Stimulated activated CD4-positive, alpha-beta T cell treated with anti-CD3 and anti-CD28 coated beads, TNF-alpha, amount 100 ng/mL, for 1 hour (primary cell): ENCODE results near the gene ANKRD18B.
"Not testable (repeated sequence)": the region's sequence is repeated elsewhere in the genome, so short reads cannot be mapped to it uniquely, and the experiment has no call there.

ENCODE experiments used
- DNase-seq, 3 donors: peaks; one replicate each; pipeline ENCODE4 v3.0.0-alpha.2; 2020; ENCODE audit warnings: low read depth in 3 of 3, low spot score in 1 of 3

The ANKRD18B gene

DNA sequence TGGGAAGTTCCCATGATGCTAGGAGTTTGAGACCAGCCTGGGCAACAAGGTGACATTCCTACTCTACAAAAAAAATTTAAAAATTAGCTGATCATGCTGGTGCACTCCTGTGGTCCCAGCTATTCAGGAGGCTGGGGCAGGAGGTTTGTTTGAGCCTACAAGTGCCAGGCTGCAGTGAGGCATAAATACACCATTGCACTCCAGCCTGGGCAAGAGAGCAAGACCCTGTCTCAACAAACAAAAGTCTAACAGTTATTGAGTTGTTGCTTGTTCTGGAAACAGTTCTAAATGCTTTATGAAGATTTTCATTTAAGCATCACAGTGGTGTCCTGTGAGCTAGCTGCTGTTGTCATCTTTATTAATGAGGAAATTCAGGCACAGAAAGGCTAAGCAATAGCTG, 4.0 kb downstream of the ANKRD18B start:
- not testable (repeated sequence) for DNase-seq

- DNase-seq: not testable (repeated sequence)
These were observed 9.9 kb downstream of the ANKRD18B start for GRCh38 chr9:33533958-33534357.

DNA sequence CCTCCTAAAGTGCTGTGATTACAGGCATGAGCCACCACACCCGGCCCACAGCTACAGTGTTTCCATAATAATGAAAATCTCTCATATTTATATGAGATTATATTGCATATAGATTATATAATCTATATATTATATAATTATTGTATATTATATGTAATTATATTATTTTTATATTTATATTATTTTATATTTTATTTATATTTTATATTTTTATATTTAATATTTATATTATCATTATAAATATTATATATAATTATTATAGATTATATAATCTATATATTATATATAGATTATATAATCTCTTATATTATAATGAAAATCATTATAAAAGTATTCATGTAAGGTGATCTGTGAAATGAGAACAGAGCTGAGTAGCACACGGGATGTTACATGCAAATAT, 11.5 kb downstream of the ANKRD18B start:
- no peak for DNase-seq

DNA sequence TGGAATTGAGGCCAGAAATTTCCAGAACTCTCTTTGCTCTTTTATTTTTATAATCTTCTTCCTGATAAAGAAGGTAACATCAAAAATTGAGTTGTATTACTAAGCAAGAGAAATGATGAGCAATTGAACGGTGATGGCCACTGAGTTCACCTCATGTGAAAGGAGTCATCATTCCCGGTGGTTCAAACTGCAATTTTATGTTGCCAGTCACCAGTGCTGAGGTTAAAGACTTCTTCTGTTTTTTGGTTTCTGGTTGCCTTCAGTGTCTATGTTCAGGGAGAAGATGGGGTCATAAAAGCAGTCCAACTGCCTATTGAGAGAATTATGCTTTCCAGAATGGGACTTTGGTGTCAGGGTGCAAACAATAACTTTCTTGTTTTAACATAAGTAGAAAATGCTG, 19.4 kb downstream of the ANKRD18B start:
- not testable (repeated sequence) for DNase-seq

GRCh38 chr9:33545715-33546114, 21.7 kb downstream of the ANKRD18B start:
- not testable (repeated sequence) for DNase-seq

- not testable (repeated sequence) for DNase-seq
These were observed 24.8 kb downstream of the ANKRD18B start for GRCh38 chr9:33548816-33549215.

GRCh38 chr9:33549418-33549817, 25.4 kb downstream of the ANKRD18B start:
- not testable (repeated sequence) for DNase-seq

GRCh38 chr9:33551183-33551582, 27.1 kb downstream of the ANKRD18B start:
- DNase-seq: not testable (repeated sequence)

GRCh38 chr9:33552315-33552725, 28.3 kb downstream of the ANKRD18B start:
- DNase-seq: not testable (repeated sequence)

GRCh38 chr9:33560217-33560616, 36.2 kb downstream of the ANKRD18B start:
- not testable (repeated sequence) for DNase-seq

- DNase-seq: not testable (repeated sequence)
These were observed 38.1 kb downstream of the ANKRD18B start for GRCh38 chr9:33562196-33562595.

- not testable (repeated sequence) for DNase-seq
These were observed 43.7 kb downstream of the ANKRD18B start for GRCh38 chr9:33567776-33568175.

DNA sequence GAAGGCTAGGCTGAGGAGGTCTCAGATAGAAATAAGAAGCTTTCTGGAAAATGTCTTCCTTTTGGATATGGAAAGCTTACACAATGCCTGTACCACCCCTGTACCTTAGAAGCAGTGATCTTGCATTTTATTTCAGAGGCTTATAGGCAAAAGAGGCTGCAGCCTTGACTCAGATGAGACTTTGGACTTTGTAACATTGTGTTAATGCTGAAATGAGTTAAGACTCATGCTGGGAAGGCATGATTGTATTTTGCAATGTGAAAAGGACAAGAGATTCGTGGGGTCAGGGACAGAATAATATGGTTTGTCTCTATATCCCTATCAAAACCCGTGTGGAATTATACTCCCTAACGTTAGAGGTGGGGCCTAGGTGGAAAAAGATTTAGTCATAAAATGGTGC, 53.7 kb downstream of the ANKRD18B start:
- not testable (repeated sequence) for DNase-seq

DNA sequence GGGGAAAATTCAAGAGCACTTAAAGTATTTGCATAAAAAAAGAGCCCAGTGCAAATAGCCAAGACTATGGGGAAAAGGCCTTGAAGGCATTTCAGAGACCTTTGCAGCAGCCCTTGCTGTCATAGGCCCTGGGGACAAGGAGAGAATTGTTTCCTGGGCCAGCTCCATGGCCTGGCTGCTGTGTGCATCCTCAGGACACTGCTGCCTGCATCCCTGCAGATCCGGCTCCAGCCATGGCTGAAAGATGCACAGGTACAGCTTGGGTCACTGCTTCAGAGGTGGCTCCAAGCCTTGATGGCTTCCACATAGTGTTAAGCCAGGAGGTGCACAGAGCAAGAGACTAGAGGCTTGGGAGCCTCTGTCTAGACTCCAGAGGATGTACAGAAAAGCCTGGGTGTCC, 55.9 kb downstream of the ANKRD18B start:
- DNase-seq: not testable (repeated sequence)

GRCh38 chr9:33582686-33583085, 58.6 kb downstream of the ANKRD18B start:
- not testable (repeated sequence) for DNase-seq

DNA sequence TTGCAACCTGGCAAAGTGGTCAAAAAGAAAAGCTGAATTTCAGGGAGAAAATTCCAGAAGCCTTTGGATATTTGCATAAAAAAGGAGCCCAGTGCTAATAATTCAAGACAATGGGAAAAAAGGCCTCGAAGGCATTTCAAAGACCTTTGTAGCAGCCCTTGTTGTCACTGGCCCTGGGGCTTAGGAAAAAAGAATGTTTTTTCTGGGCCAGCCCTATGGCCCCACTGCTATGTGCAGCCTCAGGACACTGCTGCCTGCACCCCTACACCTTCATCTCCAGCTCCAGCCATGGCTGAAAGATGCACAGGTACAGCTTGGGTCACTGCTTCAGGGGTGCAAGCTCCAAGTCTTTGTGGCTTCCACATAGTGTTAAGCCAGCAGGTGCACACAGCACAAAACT, 62.1 kb downstream of the ANKRD18B start:
- DNase-seq: not testable (repeated sequence)

GRCh38 chr9:33587799-33588198, 63.7 kb downstream of the ANKRD18B start:
- not testable (repeated sequence) for DNase-seq

DNA sequence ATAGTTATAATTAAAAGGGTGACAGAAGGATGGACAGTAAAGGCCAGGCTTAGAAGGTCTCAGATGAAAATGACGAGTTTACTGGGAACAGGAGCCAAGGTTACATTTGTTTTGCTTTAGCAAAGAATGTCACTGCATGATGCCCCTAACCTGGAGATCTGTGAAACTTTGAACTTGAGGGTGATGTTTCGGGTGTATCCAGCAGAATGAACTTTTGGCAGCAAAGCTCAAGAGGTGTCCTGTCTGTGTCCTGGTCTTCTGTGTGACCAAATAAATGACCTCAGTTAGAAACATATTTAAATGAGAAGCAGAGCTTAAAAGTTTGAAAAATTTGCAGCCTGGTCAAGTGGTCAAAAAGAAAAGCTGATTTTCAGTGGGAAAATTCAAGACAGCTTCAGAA, 64.8 kb downstream of the ANKRD18B start:
- not testable (repeated sequence) for DNase-seq

- not testable (repeated sequence) for DNase-seq
These were observed 66.8 kb downstream of the ANKRD18B start for GRCh38 chr9:33590857-33591256.

DNA sequence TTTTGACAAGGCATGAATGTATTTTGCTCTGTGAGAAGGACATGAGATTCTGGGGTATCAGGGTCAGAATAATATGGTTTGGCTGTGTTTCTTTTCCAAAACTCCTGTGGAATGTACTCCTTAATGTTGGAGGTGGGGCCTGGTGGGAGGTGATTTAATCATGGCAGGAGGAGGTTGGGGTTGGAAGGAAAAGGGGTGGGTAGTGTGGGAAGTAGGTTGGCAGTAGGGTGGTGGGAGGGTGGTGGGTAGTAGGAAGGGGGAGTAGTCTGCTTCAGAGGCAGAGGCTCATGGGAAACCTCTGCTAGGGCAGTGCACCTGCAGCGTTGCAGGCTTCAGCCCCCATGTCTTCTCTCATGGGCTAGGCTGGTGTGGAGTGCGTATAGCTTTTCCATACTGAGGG, 72.9 kb downstream of the ANKRD18B start:
- DNase-seq: not testable (repeated sequence)

DNA sequence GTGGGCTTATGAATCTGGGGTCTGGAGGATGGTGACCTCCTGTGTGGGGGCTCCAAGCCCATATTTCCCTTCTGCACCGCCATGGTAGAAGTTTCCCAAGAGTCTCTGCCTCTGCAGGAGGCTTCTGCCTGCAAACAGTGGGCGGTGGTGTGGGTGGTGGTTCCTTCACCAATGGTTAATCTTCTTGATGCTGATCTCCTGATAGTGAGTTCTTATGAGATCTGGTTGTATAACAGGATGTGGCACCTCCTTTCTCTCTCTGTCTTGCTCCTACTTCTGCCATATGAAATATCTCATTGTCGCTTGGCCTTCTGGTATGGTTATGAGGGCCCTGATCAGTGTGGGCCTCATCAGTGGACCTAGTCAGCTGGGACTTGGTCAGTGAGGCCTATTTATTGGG, 73.3 kb downstream of the ANKRD18B start:
- DNase-seq: not testable (repeated sequence)

GRCh38 chr9:33598796-33599379, 74.8 kb downstream of the ANKRD18B start:
- DNase-seq: not testable (repeated sequence)

DNA sequence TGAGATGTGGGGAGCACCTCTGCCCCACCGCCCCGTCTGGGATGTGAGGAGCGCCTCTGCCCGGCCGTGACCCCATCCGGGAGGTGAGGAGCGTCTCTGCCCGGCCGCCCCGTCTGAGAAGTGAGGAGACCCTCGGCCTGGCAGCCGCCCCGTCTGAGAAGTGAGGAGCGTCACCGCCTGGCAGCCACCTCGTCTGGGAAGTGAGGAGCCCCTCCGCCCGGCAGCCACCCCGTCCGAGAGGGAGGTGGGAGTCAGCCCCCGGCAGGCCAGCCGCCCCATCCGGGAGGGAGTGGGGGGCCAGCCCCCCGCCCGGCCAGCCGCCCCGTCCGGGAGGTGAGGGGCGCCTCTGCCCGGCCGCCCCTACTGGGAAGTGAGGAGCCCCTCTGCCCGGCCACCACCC, 76.9 kb downstream of the ANKRD18B start:
- DNase-seq: not testable (repeated sequence)
